Left lung (tissue), 10 donors: Measurements from ENCODE around the gene SLC24A4. TPM values are rescaled to one million over a fixed set of nuclear protein-coding genes. Genes with fewer than 3 reads are reported as not detected.
A peak's percentile ranks its signal among the peaks of the same experiment; 100 is the strongest.

Experiments used
- ATAC-seq: fragments of 200-7000 bp; cut with Tn5 transposase; one replicate; pipeline ENCODE4 v1.9.1; 2020; ENCODE audit warnings: moderate library complexity
- DNase-seq, 4 donors: peaks; one replicate each; pipeline ENCODE4 v3.0.0-alpha.2; 2013 to 2020
- H3K27ac ChIP-seq, 2 donors: fragments of 200-600 bp; sonication (generic) in 1 of 2; one replicate each; pipeline versions ENCODE4 v1.5.0 to v1.8.0; 2020 to 2021
- H3K27me3 ChIP-seq, 2 donors: fragments of 200-600 bp; sonication (generic) in 1 of 2; one replicate each; pipeline versions ENCODE4 v1.5.0 to v1.8.0; 2020 to 2021
- H3K36me3 ChIP-seq, 2 donors: fragments of 200-600 bp; sonication (generic) in 1 of 2; one replicate each; pipeline versions ENCODE4 v1.5.0 to v1.8.0; 2020 to 2021
- H3K4me1 ChIP-seq, 2 donors: fragments of 200-600 bp; one replicate each; pipeline ENCODE4 v1.8.0; 2021
- H3K4me3 ChIP-seq, 2 donors: fragments of 200-600 bp; sonication (generic) in 1 of 2; one replicate each; pipeline versions ENCODE4 v1.5.0 to v1.8.0; 2020 to 2021; ENCODE audit warnings: mild to moderate bottlenecking in 1 of 2
- H3K9me3 ChIP-seq, 2 donors: fragments of 200-600 bp; sonication (generic) in 1 of 2; one replicate each; pipeline versions ENCODE4 v1.5.0 to v1.8.0; 2020 to 2021
- CTCF ChIP-seq, 2 donors: fragments of 200-600 bp; sonication (generic) in 1 of 2; IDR thresholded peaks; one replicate each; pipeline versions ENCODE4 v1.5.0 to v1.8.0; 2021; ENCODE audit warnings: antibody characterized with exemption in 2 of 2
- intact Hi-C, 2 donors: fragments of 100-400 bp; cut with DNase I; formaldehyde crosslinking; loops; one replicate each; pipeline versions ENCODE4 v1.11.2 to v1.14.2; 2022
- polyA plus RNA-seq, 6 donors: library from polyadenylated mRNA; unstranded; fragments of 120-200 nt; gene quantifications; one replicate each; pipeline ENCODE4 v1.2.1, GENCODE V29; 2013; ENCODE audit not compliant: insufficient read length in 6 of 6
- total RNA-seq, 2 donors: library from RNA; stranded (reverse); fragmentation: NEBNext Ultra II Directional; extraction: Animal tissue kit (Norgen Biotek cat#: 25700); gene quantifications; one replicate each; pipeline ENCODE4 v1.2.1, GENCODE V29; 2021
- donor health status: DM: no; HTN: yes; CAD: no.
- donor health status: DM: no; HTN: no; CAD: no.

The SLC24A4 gene
- total and polyA plus RNA-seq, 8 donors = 0.25 to 2.0 (median 0.47) TPM

- intact Hi-C loops = no loop called here
- H3K27ac ChIP-seq = no peak overlapping the region
- DNase-seq = no peak
- H3K4me1 ChIP-seq = peaks cover 0 to 34% of the 10 kb centered on the region in 2 donors
- no peak overlapping the region for H3K4me3 ChIP-seq
- H3K9me3 ChIP-seq = no peaks in the 10 kb centered on the region
- no peak for ATAC-seq
- H3K27me3 ChIP-seq = no peaks in the 10 kb centered on the region
- TF ChIP-seq CTCF (IDR thresholded peaks at IDR 0.05) = no peak
- no peaks in the 10 kb centered on the region for H3K36me3 ChIP-seq
These were observed 182.9 kb downstream of the SLC24A4 start for GRCh38 chr14:92505826-92506225.

GRCh38 chr14:92506231-92506630 is 183.3 kb downstream of the SLC24A4 start:
- ATAC-seq = no peak
- TF ChIP-seq CTCF (IDR thresholded peaks at IDR 0.05) = no peak
- Histone ChIP-seq H3K4me1 (peaks cover 0 to 38% of the 10 kb centered on the region in 2 donors), H3K9me3 (no peaks in the 10 kb centered on the region), H3K27ac (no peak overlapping the region), H3K36me3 (no peaks in the 10 kb centered on the region), H3K4me3 (no peak overlapping the region), H3K27me3 (no peaks in the 10 kb centered on the region)
- intact Hi-C loops = no loop called here
- no peak for DNase-seq

GRCh38 chr14:92507174-92507768 is 184.3 kb downstream of the SLC24A4 start:
- peak; percentile 78 for ATAC-seq

GRCh38 chr14:92510972-92511371 is 188.0 kb downstream of the SLC24A4 start:
- intact Hi-C loops = no loop called here
- no peak for TF ChIP-seq CTCF (IDR thresholded peaks at IDR 0.05)
- no peak for DNase-seq
- Histone ChIP-seq H3K4me1 (peaks cover 21 to 68% of the 10 kb centered on the region in 2 donors), H3K4me3 (no peak overlapping the region), H3K27me3 (peaks cover 0 to 10% of the 10 kb centered on the region in 2 donors), H3K9me3 (no peaks in the 10 kb centered on the region), H3K36me3 (no peaks in the 10 kb centered on the region), H3K27ac (peak overlapping the region; percentile 34 to 67)
- no peak for ATAC-seq

More at GRCh38 chr14:92507174-92507768, 184.3 kb downstream of the SLC24A4 start:
- intact Hi-C loops = no loop called here
- TF ChIP-seq CTCF (IDR thresholded peaks at IDR 0.05) = no peak
- Histone ChIP-seq H3K36me3 (no peaks in the 10 kb centered on the region), H3K4me3 (no peak overlapping the region), H3K9me3 (no peaks in the 10 kb centered on the region), H3K4me1 (peaks cover 5 to 48% of the 10 kb centered on the region in 2 donors), H3K27me3 (no peaks in the 10 kb centered on the region), H3K27ac (peak overlapping the region in 1 of 2 donors; percentile 53)
- DNase-seq = peak in 2 of 4 donors; percentile 83 to 86

GRCh38 chr14:92511453-92512238 is 188.7 kb downstream of the SLC24A4 start:
- Histone ChIP-seq H3K27me3 (peaks cover 0 to 10% of the 10 kb centered on the region in 2 donors), H3K4me3 (no peak overlapping the region), H3K9me3 (no peaks in the 10 kb centered on the region), H3K4me1 (peaks cover 21 to 68% of the 10 kb centered on the region in 2 donors), H3K36me3 (no peaks in the 10 kb centered on the region), H3K27ac (peak overlapping the region; percentile 34 to 67)
- DNase-seq (peak in 1 of 4 donors; percentile 70), ATAC-seq (peak; percentile 69)
- intact Hi-C loops = no loop called here
- TF ChIP-seq CTCF (IDR thresholded peaks at IDR 0.05) = no peak
